ENCODE data around the gene MYT1. TPM values are rescaled to one million over a fixed set of nuclear protein-coding genes. Genes with fewer than 3 reads are reported as not detected.
A peak's percentile ranks its signal among the peaks of the same experiment; 100 is the strongest.

The MYT1 gene
- total and polyA plus RNA-seq, 2 of the 13 experiments (the other 11 are each of a cell fraction or from before 2014, with no cell fraction given): 0.58 to 2.5 TPM

DNA sequence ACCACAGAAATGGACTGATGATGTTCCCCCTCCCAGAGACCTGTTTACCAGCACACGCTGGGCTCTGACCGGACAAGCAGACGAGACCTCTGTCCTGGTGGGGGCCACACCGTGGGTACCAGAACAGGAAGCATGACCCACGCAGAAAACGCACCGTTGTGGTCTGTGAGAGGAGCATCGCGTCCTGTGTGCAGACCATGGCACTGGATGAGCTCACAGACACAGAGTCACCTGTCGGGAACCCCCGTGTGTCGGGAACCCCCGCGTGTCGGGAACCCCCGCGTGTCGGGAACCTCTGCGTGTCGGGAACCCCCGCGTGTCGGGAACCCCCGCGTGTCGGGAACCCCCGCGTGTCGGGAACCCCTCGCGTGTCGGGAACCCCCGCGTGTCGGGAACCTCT lies 37.4 kb downstream of the MYT1 start:
- Histone ChIP-seq H2AFZ (ENCODE audit: low read length) (no peak overlapping the region), H3K36me3 (replicated peaks in 1 of 2; ENCODE audit: control insufficient read depth in 1 of 2, insufficient read depth in 2 of 2, low read length in 2 of 2) (no peaks in the 10 kb centered on the region), H3K4me1 (ENCODE audit: insufficient read depth, low read length) (peaks cover 20% of the 10 kb centered on the region), H3K4me3 (replicated peaks in 1 of 3; ENCODE audit: insufficient read depth in 1 of 3, low read depth in 2 of 3, low read length in 3 of 3) (no peak overlapping the region), H3K9me3 (ENCODE audit: low read length) (no peaks in the 10 kb centered on the region), H3K27ac (ENCODE audit: extremely low read length, insufficient read depth, low read length) (no peak overlapping the region), H3K4me2 (ENCODE audit: low read depth, low read length) (no peak overlapping the region), H4K20me1 (ENCODE audit: insufficient read depth, low read length) (no peaks in the 10 kb centered on the region), H3K9ac (ENCODE audit: insufficient read depth, low read depth, low read length) (no peak overlapping the region), H3K79me2 (ENCODE audit: insufficient read depth, low read length) (no peaks in the 10 kb centered on the region), H3K27me3 (ENCODE audit: control insufficient read depth in 1 of 2, insufficient read depth in 2 of 2, low read length in 2 of 2) (peaks cover 23 to 90% of the 10 kb centered on the region in 2 experiments)
- TF ChIP-seq MED13 (CRISPR knock-in tag; IDR thresholded peaks at IDR 0.05): no peak
- TF ChIP-seq PHF20 (CRISPR knock-in tag; IDR thresholded peaks at IDR 0.05): no peak
- no peak for TF ChIP-seq REPIN1 (CRISPR knock-in tag; IDR thresholded peaks at IDR 0.05; ENCODE audit: borderline replicate concordance, low read depth)
- no peak for TF ChIP-seq NFATC3 (CRISPR knock-in tag; IDR thresholded peaks at IDR 0.05)
- TF ChIP-seq ZNF766 (CRISPR knock-in tag; IDR thresholded peaks at IDR 0.05; ENCODE audit: borderline replicate concordance): no peak
- intact Hi-C loops (cut with micrococcal nuclease; ENCODE audit: unreplicated experiment) (no loop called here), in situ Hi-C loops (cut with HindIII; ENCODE audit: extremely low pct_ligation_motif_present, low pct_unique_long_range_greater_than_20kb) (no loop called here)
- ChIA-PET POLR2A (interaction anchor here (2.6 kb wide), 1 partner anchor 12 kb away, joined by 8 read pairs; no protein-coding TSS in a partner anchor), CTCF (ENCODE audit: low intra/inter-chr PET ratio, low total read pairs) (no interaction called here)
- FAIRE-seq: no peak
- WGBS (ENCODE audit: low lambda C conversion rate): 77% methylated on average over 33 of the region's 35 CpGs
- ATAC-seq: no peak
- BruUV-seq (replicated peaks): no TSS peak
- no peak for DNase-seq (ENCODE audit: low spot score)

DNA sequence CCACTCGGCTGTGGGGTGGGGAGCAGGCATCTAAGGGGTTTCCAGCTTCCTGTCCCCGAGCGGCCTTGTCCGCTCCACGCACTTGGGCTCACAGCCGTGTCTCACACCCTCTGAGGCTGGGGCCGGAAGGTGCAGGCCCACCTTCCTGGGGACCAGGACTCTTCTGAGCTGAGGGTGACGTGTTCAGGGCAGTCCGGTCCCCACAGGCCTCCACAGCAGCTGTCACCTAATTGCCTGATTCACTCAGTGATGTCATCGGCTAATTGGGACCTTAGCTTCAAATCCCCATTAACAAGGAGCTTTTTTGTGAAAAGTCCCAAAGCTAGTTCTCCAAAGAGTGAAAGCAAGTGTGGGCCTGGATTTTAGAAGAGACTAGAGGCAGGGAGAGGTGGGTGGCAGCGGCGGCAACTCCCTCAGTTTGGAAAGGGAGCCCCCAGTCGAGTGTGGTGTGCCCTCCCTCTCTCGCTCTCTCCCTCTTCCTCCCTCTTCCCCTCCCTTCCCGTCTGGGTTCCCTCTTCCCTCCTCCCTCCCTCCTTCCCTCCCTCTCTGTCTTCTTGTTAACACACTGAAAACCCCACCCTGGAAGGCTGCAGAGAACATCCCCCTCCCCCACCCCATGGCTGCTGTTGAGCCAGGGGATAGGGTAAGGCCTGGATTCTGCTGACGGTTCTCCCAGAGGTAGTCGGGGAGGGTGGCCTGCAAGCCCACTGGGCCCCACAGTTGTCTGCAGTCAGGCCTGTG lies 39.0 kb downstream of the MYT1 start:
- H3K27ac ChIP-seq (ENCODE audit: extremely low read length, insufficient read depth, low read length): no peak overlapping the region
- DNase-seq (ENCODE audit: low spot score): no peak
- H3K27me3 ChIP-seq (ENCODE audit: control insufficient read depth in 1 of 2, insufficient read depth in 2 of 2, low read length in 2 of 2): peaks cover 21 to 89% of the 10 kb centered on the region in 2 experiments
- 50% methylated on average over 17 of the region's 17 CpGs for WGBS (ENCODE audit: low lambda C conversion rate)
- H4K20me1 ChIP-seq (ENCODE audit: insufficient read depth, low read length): no peaks in the 10 kb centered on the region
- H3K9me3 ChIP-seq (ENCODE audit: low read length): no peaks in the 10 kb centered on the region
- no peak overlapping the region for H3K4me2 ChIP-seq (ENCODE audit: low read depth, low read length)
- ATAC-seq: no peak
- no peak overlapping the region for H3K9ac ChIP-seq (ENCODE audit: insufficient read depth, low read depth, low read length)
- intact Hi-C loops (cut with micrococcal nuclease; ENCODE audit: unreplicated experiment): no loop called here
- H3K4me1 ChIP-seq (ENCODE audit: insufficient read depth, low read length): peaks cover 24% of the 10 kb centered on the region
- no peaks in the 10 kb centered on the region for H3K36me3 ChIP-seq (replicated peaks in 1 of 2; ENCODE audit: control insufficient read depth in 1 of 2, insufficient read depth in 2 of 2, low read length in 2 of 2)
- in situ Hi-C loops (cut with HindIII; ENCODE audit: extremely low pct_ligation_motif_present, low pct_unique_long_range_greater_than_20kb): no loop called here
- no peak for FAIRE-seq
- H3K4me3 ChIP-seq (replicated peaks in 1 of 3; ENCODE audit: insufficient read depth in 1 of 3, low read depth in 2 of 3, low read length in 3 of 3): no peak overlapping the region
- BruUV-seq (replicated peaks): no TSS peak
- peak; percentile 84 for TF ChIP-seq CREB1 (IDR thresholded peaks at IDR 0.05)
- TF ChIP-seq CREB1 (CRISPR knock-in tag; IDR thresholded peaks at IDR 0.05): no peak
- peak; percentile 81 for TF ChIP-seq ATF7 (IDR thresholded peaks at IDR 0.05)
- TF ChIP-seq ATF7 (CRISPR knock-in tag; IDR thresholded peaks at IDR 0.05): no peak
- TF ChIP-seq MIER3 (CRISPR knock-in tag; IDR thresholded peaks at IDR 0.05; ENCODE audit: borderline replicate concordance): no peak
- no peak overlapping the region for H2AFZ ChIP-seq (ENCODE audit: low read length)
- POLR2A ChIA-PET: interaction anchor here (2.6 kb wide), 1 partner anchor 14 kb away, joined by 8 read pairs; no protein-coding TSS in a partner anchor
- no peaks in the 10 kb centered on the region for H3K79me2 ChIP-seq (ENCODE audit: insufficient read depth, low read length)
- CTCF ChIA-PET (ENCODE audit: low intra/inter-chr PET ratio, low total read pairs): no interaction called here

Data from HepG2 (cell line).